PC-9 (cell line): Measurements from ENCODE around the gene PDSS1.

ENCODE experiments used
- EZH2 ChIP-seq: fragments of 200-600 bp; sonication (generic); IDR thresholded peaks from 2 replicates; pipeline ENCODE4 v1.8.0; 2017; ENCODE audit warnings: antibody characterized with exemption, low read depth
- TF ChIP-seq, protein P1 (sequence below): fragments of 200-600 bp; sonication (generic); conservative IDR thresholded peaks from 2 replicates; pipeline ENCODE4 v1.6.1; 2017; ENCODE audit warnings: mixed run types, antibody characterized with exemption, mild to moderate bottlenecking, moderate library complexity

GRCh38 chr10:26690731-26691475, 6.6 kb upstream of the PDSS1 start:
- TF ChIP-seq, protein P1, sequence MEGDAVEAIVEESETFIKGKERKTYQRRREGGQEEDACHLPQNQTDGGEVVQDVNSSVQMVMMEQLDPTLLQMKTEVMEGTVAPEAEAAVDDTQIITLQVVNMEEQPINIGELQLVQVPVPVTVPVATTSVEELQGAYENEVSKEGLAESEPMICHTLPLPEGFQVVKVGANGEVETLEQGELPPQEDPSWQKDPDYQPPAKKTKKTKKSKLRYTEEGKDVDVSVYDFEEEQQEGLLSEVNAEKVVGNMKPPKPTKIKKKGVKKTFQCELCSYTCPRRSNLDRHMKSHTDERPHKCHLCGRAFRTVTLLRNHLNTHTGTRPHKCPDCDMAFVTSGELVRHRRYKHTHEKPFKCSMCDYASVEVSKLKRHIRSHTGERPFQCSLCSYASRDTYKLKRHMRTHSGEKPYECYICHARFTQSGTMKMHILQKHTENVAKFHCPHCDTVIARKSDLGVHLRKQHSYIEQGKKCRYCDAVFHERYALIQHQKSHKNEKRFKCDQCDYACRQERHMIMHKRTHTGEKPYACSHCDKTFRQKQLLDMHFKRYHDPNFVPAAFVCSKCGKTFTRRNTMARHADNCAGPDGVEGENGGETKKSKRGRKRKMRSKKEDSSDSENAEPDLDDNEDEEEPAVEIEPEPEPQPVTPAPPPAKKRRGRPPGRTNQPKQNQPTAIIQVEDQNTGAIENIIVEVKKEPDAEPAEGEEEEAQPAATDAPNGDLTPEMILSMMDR = no peak
- no peak for TF ChIP-seq EZH2
